ENCODE measurements around the gene TAOK3.
"Not testable (repeated sequence)": the region's sequence is repeated elsewhere in the genome, so short reads cannot be mapped to it uniquely, and the experiment has no call there.

Gene TAOK3

GRCh38 chr12:118372541-118373495 lies at the start of gene TAOK3:
Gene TAOK3, minus strand, starts transcription at chr12:118372907. Its CDS starts 117,340 bp downstream, at chr12:118255567.
- peak within 1 kb of the TSS; percentile 92 for H3K4me3 Mint-ChIP-seq
- no peaks in the 10 kb centered on the region for H3K9me3 Mint-ChIP-seq
- H3K36me3 Mint-ChIP-seq = no peaks in the 10 kb centered on the region
- H3K27me3 Mint-ChIP-seq = no peaks in the 10 kb centered on the region
- peak within 1 kb of the TSS; percentile 84 for H3K27ac Mint-ChIP-seq
- H3K4me1 Mint-ChIP-seq = peaks cover 53% of the 10 kb centered on the region

- Mint-ChIP-seq H3K27me3 (no peaks in the 10 kb centered on the region), H3K4me3 (no peak overlapping the region), H3K4me1 (peaks cover 5% of the 10 kb centered on the region), H3K9me3 (no peaks in the 10 kb centered on the region), H3K36me3 (peaks cover 16% of the 10 kb centered on the region), H3K27ac (no peak overlapping the region)
Measured at GRCh38 chr12:118420673-118421072, 48.0 kb upstream of the TAOK3 start.

- no peaks in the 10 kb centered on the region for H3K9me3 Mint-ChIP-seq
- H3K27ac Mint-ChIP-seq = no peak overlapping the region
- no peaks in the 10 kb centered on the region for H3K27me3 Mint-ChIP-seq
- H3K4me1 Mint-ChIP-seq = no peaks in the 10 kb centered on the region
- peaks cover 29% of the 10 kb centered on the region for H3K36me3 Mint-ChIP-seq
- no peak overlapping the region for H3K4me3 Mint-ChIP-seq
Measured at GRCh38 chr12:118418385-118419057, 45.8 kb upstream of the TAOK3 start.

- Mint-ChIP-seq H3K4me3 (no peak overlapping the region), H3K4me1 (no peaks in the 10 kb centered on the region), H3K36me3 (peaks cover 33% of the 10 kb centered on the region), H3K27me3 (no peaks in the 10 kb centered on the region), H3K27ac (no peak overlapping the region), H3K9me3 (no peaks in the 10 kb centered on the region)
Measured at GRCh38 chr12:118417942-118418341, 45.2 kb upstream of the TAOK3 start.

GRCh38 chr12:118409834-118410233 lies 37.1 kb upstream of the TAOK3 start:
- Mint-ChIP-seq H3K4me3 (no peak overlapping the region), H3K27ac (no peak overlapping the region), H3K27me3 (no peaks in the 10 kb centered on the region), H3K36me3 (peaks cover 41% of the 10 kb centered on the region), H3K4me1 (no peaks in the 10 kb centered on the region), H3K9me3 (no peaks in the 10 kb centered on the region)

GRCh38 chr12:118408241-118408640 lies 35.5 kb upstream of the TAOK3 start:
- H3K9me3 Mint-ChIP-seq, H3K4me3 Mint-ChIP-seq, H3K27ac Mint-ChIP-seq, H3K4me1 Mint-ChIP-seq, H3K27me3 Mint-ChIP-seq: not testable (repeated sequence)
- peaks cover 27% of the 10 kb centered on the region for H3K36me3 Mint-ChIP-seq

- H3K4me1 Mint-ChIP-seq = no peaks in the 10 kb centered on the region
- H3K27me3 Mint-ChIP-seq = no peaks in the 10 kb centered on the region
- H3K9me3 Mint-ChIP-seq = no peaks in the 10 kb centered on the region
- H3K36me3 Mint-ChIP-seq = peaks cover 12% of the 10 kb centered on the region
- no peak overlapping the region for H3K27ac Mint-ChIP-seq
- no peak overlapping the region for H3K4me3 Mint-ChIP-seq
Measured at GRCh38 chr12:118404876-118405521, 32.3 kb upstream of the TAOK3 start.

GRCh38 chr12:118402251-118402650 lies 29.5 kb upstream of the TAOK3 start:
- H3K4me3 Mint-ChIP-seq = no peak overlapping the region
- no peaks in the 10 kb centered on the region for H3K4me1 Mint-ChIP-seq

GRCh38 chr12:118398940-118399339 lies 26.2 kb upstream of the TAOK3 start:
- Mint-ChIP-seq H3K4me1 (no peaks in the 10 kb centered on the region), H3K4me3 (no peak overlapping the region), H3K27me3 (no peaks in the 10 kb centered on the region), H3K27ac (no peak overlapping the region), H3K36me3 (peaks cover 13% of the 10 kb centered on the region), H3K9me3 (no peaks in the 10 kb centered on the region)

More at GRCh38 chr12:118402251-118402650, 29.5 kb upstream of the TAOK3 start:
- no peak overlapping the region for H3K27ac Mint-ChIP-seq
- no peaks in the 10 kb centered on the region for H3K9me3 Mint-ChIP-seq
- no peaks in the 10 kb centered on the region for H3K27me3 Mint-ChIP-seq
- H3K36me3 Mint-ChIP-seq = peaks cover 11% of the 10 kb centered on the region

GRCh38 chr12:118398524-118398923 lies 25.8 kb upstream of the TAOK3 start:
- Mint-ChIP-seq H3K36me3 (peaks cover 13% of the 10 kb centered on the region), H3K27me3 (no peaks in the 10 kb centered on the region), H3K4me1 (no peaks in the 10 kb centered on the region), H3K4me3 (no peak overlapping the region), H3K27ac (no peak overlapping the region), H3K9me3 (no peaks in the 10 kb centered on the region)

- no peaks in the 10 kb centered on the region for H3K27me3 Mint-ChIP-seq
- H3K36me3 Mint-ChIP-seq = peaks cover 15% of the 10 kb centered on the region
- no peak overlapping the region for H3K27ac Mint-ChIP-seq
- no peaks in the 10 kb centered on the region for H3K4me1 Mint-ChIP-seq
- no peak overlapping the region for H3K4me3 Mint-ChIP-seq
- H3K9me3 Mint-ChIP-seq = no peaks in the 10 kb centered on the region
Measured at GRCh38 chr12:118397708-118398440, 25.2 kb upstream of the TAOK3 start.

GRCh38 chr12:118391836-118392235 lies 19.1 kb upstream of the TAOK3 start:
- Mint-ChIP-seq H3K27me3 (no peaks in the 10 kb centered on the region), H3K4me3 (no peak overlapping the region), H3K9me3 (no peaks in the 10 kb centered on the region), H3K4me1 (no peaks in the 10 kb centered on the region), H3K27ac (no peak overlapping the region), H3K36me3 (peaks cover 17% of the 10 kb centered on the region)

- no peaks in the 10 kb centered on the region for H3K27me3 Mint-ChIP-seq
- no peak overlapping the region for H3K4me3 Mint-ChIP-seq
- no peaks in the 10 kb centered on the region for H3K9me3 Mint-ChIP-seq
- no peaks in the 10 kb centered on the region for H3K4me1 Mint-ChIP-seq
- peaks cover 17% of the 10 kb centered on the region for H3K36me3 Mint-ChIP-seq
- H3K27ac Mint-ChIP-seq = no peak overlapping the region
Measured at GRCh38 chr12:118391424-118391823, 18.7 kb upstream of the TAOK3 start.

- Mint-ChIP-seq H3K36me3 (peaks cover 3% of the 10 kb centered on the region), H3K4me1 (peaks cover 38% of the 10 kb centered on the region), H3K27ac (peak overlapping the region; percentile 66), H3K4me3 (peak overlapping the region; percentile 85), H3K9me3 (no peaks in the 10 kb centered on the region), H3K27me3 (no peaks in the 10 kb centered on the region)
Measured at GRCh38 chr12:118377884-118378470, 5.3 kb upstream of the TAOK3 start.
